ENCODE measurements around the gene TXNDC17. TPM values are rescaled to one million over a fixed set of nuclear protein-coding genes. Genes with fewer than 3 reads are reported as not detected.

TXNDC17 gene
- total RNA-seq, 2 experiments from 2014 or later: 107 to 123 TPM

GRCh38 chr17:6677158-6677831 lies 36.4 kb downstream of the TXNDC17 start:
- Mint-ChIP-seq H3K4me1 (ENCODE audit: low read depth) (peaks cover 5% of the 10 kb centered on the region), H3K36me3 (no peaks in the 10 kb centered on the region), H3K27ac (no peak overlapping the region), H3K4me3 (no peak overlapping the region), H3K27me3 (peaks cover 14% of the 10 kb centered on the region), H3K9me3 (no peaks in the 10 kb centered on the region)
- CTCF ChIA-PET: interaction anchor here (1.0 kb wide), 2 partner anchors 11 to 218 kb away, joined by 3 to 4 read pairs; no protein-coding TSS in a partner anchor
- DNase-seq: peak; percentile 32
- POLR2A ChIA-PET: no interaction called here
- intact Hi-C loops (cut with micrococcal nuclease): no loop called here

GRCh38 chr17:6677946-6678345 lies 37.1 kb downstream of the TXNDC17 start:
- CTCF ChIA-PET: interaction anchor here (1.0 kb wide), 1 partner anchor 217 kb away, joined by 3 read pairs; no protein-coding TSS in a partner anchor
- Mint-ChIP-seq H3K27me3 (peaks cover 17% of the 10 kb centered on the region), H3K27ac (no peak overlapping the region), H3K9me3 (no peaks in the 10 kb centered on the region), H3K4me1 (ENCODE audit: low read depth) (peaks cover 5% of the 10 kb centered on the region), H3K36me3 (no peaks in the 10 kb centered on the region), H3K4me3 (no peak overlapping the region)
- DNase-seq: no peak
- POLR2A ChIA-PET: no interaction called here
- intact Hi-C loops (cut with micrococcal nuclease): no loop called here

GRCh38 chr17:6679241-6679640 lies 38.4 kb downstream of the TXNDC17 start:
- no peaks in the 10 kb centered on the region for H3K36me3 Mint-ChIP-seq
- POLR2A ChIA-PET: no interaction called here
- intact Hi-C loops (cut with micrococcal nuclease): no loop called here
- H3K4me3 Mint-ChIP-seq: no peak overlapping the region
- H3K9me3 Mint-ChIP-seq: no peaks in the 10 kb centered on the region
- DNase-seq: no peak
- peaks cover 19% of the 10 kb centered on the region for H3K27me3 Mint-ChIP-seq
- CTCF ChIA-PET: interaction anchor here (0.6 kb wide), 1 partner anchor 389 kb away, joined by 3 read pairs; no protein-coding TSS in a partner anchor
- peaks cover 5% of the 10 kb centered on the region for H3K4me1 Mint-ChIP-seq (ENCODE audit: low read depth)
- H3K27ac Mint-ChIP-seq: no peak overlapping the region

- no peak for DNase-seq
- H3K27me3 Mint-ChIP-seq: peaks cover 19% of the 10 kb centered on the region
- POLR2A ChIA-PET: no interaction called here
Measured at GRCh38 chr17:6681176-6681575, 40.3 kb downstream of the TXNDC17 start.

GRCh38 chr17:6681671-6682070 lies 40.8 kb downstream of the TXNDC17 start:
- peaks cover 19% of the 10 kb centered on the region for H3K27me3 Mint-ChIP-seq
- CTCF ChIA-PET: no interaction called here
- H3K27ac Mint-ChIP-seq: no peak overlapping the region
- H3K4me1 Mint-ChIP-seq (ENCODE audit: low read depth): peaks cover 5% of the 10 kb centered on the region
- H3K4me3 Mint-ChIP-seq: no peak overlapping the region
- no peaks in the 10 kb centered on the region for H3K9me3 Mint-ChIP-seq
- no peaks in the 10 kb centered on the region for H3K36me3 Mint-ChIP-seq
- DNase-seq: no peak
- intact Hi-C loops (cut with micrococcal nuclease): no loop called here
- POLR2A ChIA-PET: no interaction called here

More at GRCh38 chr17:6681176-6681575, 40.3 kb downstream of the TXNDC17 start:
- intact Hi-C loops (cut with micrococcal nuclease): no loop called here
- Mint-ChIP-seq H3K27ac (no peak overlapping the region), H3K4me1 (ENCODE audit: low read depth) (peaks cover 5% of the 10 kb centered on the region), H3K9me3 (no peaks in the 10 kb centered on the region), H3K36me3 (no peaks in the 10 kb centered on the region), H3K4me3 (no peak overlapping the region)
- CTCF ChIA-PET: no interaction called here

- no peaks in the 10 kb centered on the region for H3K36me3 Mint-ChIP-seq
- no peak for DNase-seq
- H3K9me3 Mint-ChIP-seq: no peaks in the 10 kb centered on the region
- H3K4me3 Mint-ChIP-seq: no peak overlapping the region
- ChIA-PET CTCF (interaction anchor here (1.3 kb wide), 1 partner anchor 16 kb away, joined by 4 read pairs; no protein-coding TSS in a partner anchor), POLR2A (no interaction called here)
- H3K4me1 Mint-ChIP-seq (ENCODE audit: low read depth): peaks cover 5% of the 10 kb centered on the region
- H3K27me3 Mint-ChIP-seq: peaks cover 22% of the 10 kb centered on the region
- intact Hi-C loops (cut with micrococcal nuclease): no loop called here
- H3K27ac Mint-ChIP-seq: no peak overlapping the region
Measured at GRCh38 chr17:6682339-6682738, 41.5 kb downstream of the TXNDC17 start.

- POLR2A ChIA-PET: no interaction called here
- CTCF ChIA-PET: interaction anchor here (1.3 kb wide), 1 partner anchor 17 kb away, joined by 4 read pairs; no protein-coding TSS in a partner anchor
- no peaks in the 10 kb centered on the region for H3K9me3 Mint-ChIP-seq
- no peak overlapping the region for H3K4me3 Mint-ChIP-seq
- no peak for DNase-seq
- no peaks in the 10 kb centered on the region for H3K36me3 Mint-ChIP-seq
- no peak overlapping the region for H3K27ac Mint-ChIP-seq
- H3K4me1 Mint-ChIP-seq (ENCODE audit: low read depth): no peaks in the 10 kb centered on the region
- peaks cover 26% of the 10 kb centered on the region for H3K27me3 Mint-ChIP-seq
- intact Hi-C loops (cut with micrococcal nuclease): no loop called here
Measured at GRCh38 chr17:6683081-6683684, 42.3 kb downstream of the TXNDC17 start.

GRCh38 chr17:6683730-6684459 lies 43.0 kb downstream of the TXNDC17 start:
- CTCF ChIA-PET: interaction anchor here (1.3 kb wide), 1 partner anchor 18 kb away, joined by 4 read pairs; no protein-coding TSS in a partner anchor
- H3K4me3 Mint-ChIP-seq: no peak overlapping the region
- intact Hi-C loops (cut with micrococcal nuclease): no loop called here

GRCh38 chr17:6684460-6684783 lies 43.6 kb downstream of the TXNDC17 start:
- no peaks in the 10 kb centered on the region for H3K9me3 Mint-ChIP-seq

More at GRCh38 chr17:6683730-6684459, 43.0 kb downstream of the TXNDC17 start:
- Mint-ChIP-seq H3K36me3 (no peaks in the 10 kb centered on the region), H3K4me1 (ENCODE audit: low read depth) (no peaks in the 10 kb centered on the region), H3K9me3 (no peaks in the 10 kb centered on the region), H3K27ac (no peak overlapping the region), H3K27me3 (peaks cover 21% of the 10 kb centered on the region)
- DNase-seq: no peak
- POLR2A ChIA-PET: interaction anchor here (0.6 kb wide), 1 partner anchor 248 kb away, joined by 3 read pairs; no protein-coding TSS in a partner anchor

GRCh38 chr17:6684881-6685767 lies 44.3 kb downstream of the TXNDC17 start:
- intact Hi-C loops (cut with micrococcal nuclease): no loop called here
- no peaks in the 10 kb centered on the region for H3K36me3 Mint-ChIP-seq
- H3K4me3 Mint-ChIP-seq: no peak overlapping the region
- POLR2A ChIA-PET: no interaction called here
- CTCF ChIA-PET: interaction anchor here (0.6 kb wide), 1 partner anchor 142 kb away, joined by 3 read pairs; no protein-coding TSS in a partner anchor
- peaks cover 20% of the 10 kb centered on the region for H3K27me3 Mint-ChIP-seq
- no peak for DNase-seq
- H3K4me1 Mint-ChIP-seq (ENCODE audit: low read depth): no peaks in the 10 kb centered on the region
- H3K9me3 Mint-ChIP-seq: no peaks in the 10 kb centered on the region
- no peak overlapping the region for H3K27ac Mint-ChIP-seq

More at GRCh38 chr17:6684460-6684783, 43.6 kb downstream of the TXNDC17 start:
- POLR2A ChIA-PET: interaction anchor here (0.6 kb wide), 1 partner anchor 248 kb away, joined by 3 read pairs; no protein-coding TSS in a partner anchor
- CTCF ChIA-PET: no interaction called here
- Mint-ChIP-seq H3K36me3 (no peaks in the 10 kb centered on the region), H3K4me3 (no peak overlapping the region), H3K27ac (no peak overlapping the region), H3K4me1 (ENCODE audit: low read depth) (no peaks in the 10 kb centered on the region), H3K27me3 (peaks cover 21% of the 10 kb centered on the region)
- DNase-seq: no peak
- intact Hi-C loops (cut with micrococcal nuclease): no loop called here

- no peak for DNase-seq
- Mint-ChIP-seq H3K36me3 (no peaks in the 10 kb centered on the region), H3K9me3 (no peaks in the 10 kb centered on the region), H3K27ac (no peak overlapping the region), H3K27me3 (peaks cover 20% of the 10 kb centered on the region), H3K4me3 (no peak overlapping the region), H3K4me1 (ENCODE audit: low read depth) (no peaks in the 10 kb centered on the region)
- CTCF ChIA-PET: interaction anchor here (0.6 kb wide), 1 partner anchor 141 kb away, joined by 3 read pairs; no protein-coding TSS in a partner anchor
- intact Hi-C loops (cut with micrococcal nuclease): no loop called here
- POLR2A ChIA-PET: no interaction called here
Measured at GRCh38 chr17:6686026-6686425, 45.2 kb downstream of the TXNDC17 start.
